ENCODE measurements around the gene IL1RAPL2.

- TF ChIP-seq GATA2 (CRISPR knock-in tag; IDR thresholded peaks at IDR 0.05) (no peak), JUND (IDR thresholded peaks at IDR 0.05) (no peak), CTCF (IDR thresholded peaks at IDR 0.05) (no peak), RAD21 (IDR thresholded peaks at IDR 0.05; ENCODE audit: low read length) (no peak), POLR2AphosphoS5 (IDR thresholded peaks at IDR 0.05; ENCODE audit: low read depth, low read length) (no peak), CHD2 (IDR thresholded peaks at IDR 0.05; ENCODE audit: low read length, partially characterized antibody) (no peak), EZH2phosphoT487 (IDR thresholded peaks at IDR 0.05; ENCODE audit: borderline replicate concordance, low read depth) (no peak), SMC3 (IDR thresholded peaks at IDR 0.05; ENCODE audit: low read depth, low read length) (no peak), YY1 (IDR thresholded peaks at IDR 0.05; ENCODE audit: low read depth) (no peak)
- TF ChIP-seq, protein P1, sequence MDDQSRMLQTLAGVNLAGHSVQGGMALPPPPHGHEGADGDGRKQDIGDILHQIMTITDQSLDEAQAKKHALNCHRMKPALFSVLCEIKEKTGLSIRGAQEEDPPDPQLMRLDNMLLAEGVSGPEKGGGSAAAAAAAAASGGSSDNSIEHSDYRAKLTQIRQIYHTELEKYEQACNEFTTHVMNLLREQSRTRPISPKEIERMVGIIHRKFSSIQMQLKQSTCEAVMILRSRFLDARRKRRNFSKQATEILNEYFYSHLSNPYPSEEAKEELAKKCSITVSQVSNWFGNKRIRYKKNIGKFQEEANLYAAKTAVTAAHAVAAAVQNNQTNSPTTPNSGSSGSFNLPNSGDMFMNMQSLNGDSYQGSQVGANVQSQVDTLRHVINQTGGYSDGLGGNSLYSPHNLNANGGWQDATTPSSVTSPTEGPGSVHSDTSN (IDR thresholded peaks at IDR 0.05) = no peak
- TF ChIP-seq, protein P2, sequence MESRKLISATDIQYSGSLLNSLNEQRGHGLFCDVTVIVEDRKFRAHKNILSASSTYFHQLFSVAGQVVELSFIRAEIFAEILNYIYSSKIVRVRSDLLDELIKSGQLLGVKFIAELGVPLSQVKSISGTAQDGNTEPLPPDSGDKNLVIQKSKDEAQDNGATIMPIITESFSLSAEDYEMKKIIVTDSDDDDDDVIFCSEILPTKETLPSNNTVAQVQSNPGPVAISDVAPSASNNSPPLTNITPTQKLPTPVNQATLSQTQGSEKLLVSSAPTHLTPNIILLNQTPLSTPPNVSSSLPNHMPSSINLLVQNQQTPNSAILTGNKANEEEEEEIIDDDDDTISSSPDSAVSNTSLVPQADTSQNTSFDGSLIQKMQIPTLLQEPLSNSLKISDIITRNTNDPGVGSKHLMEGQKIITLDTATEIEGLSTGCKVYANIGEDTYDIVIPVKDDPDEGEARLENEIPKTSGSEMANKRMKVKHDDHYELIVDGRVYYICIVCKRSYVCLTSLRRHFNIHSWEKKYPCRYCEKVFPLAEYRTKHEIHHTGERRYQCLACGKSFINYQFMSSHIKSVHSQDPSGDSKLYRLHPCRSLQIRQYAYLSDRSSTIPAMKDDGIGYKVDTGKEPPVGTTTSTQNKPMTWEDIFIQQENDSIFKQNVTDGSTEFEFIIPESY (IDR thresholded peaks at IDR 0.05; ENCODE audit: borderline replicate concordance, low read depth) = no peak
- TF ChIP-seq, protein P3, sequence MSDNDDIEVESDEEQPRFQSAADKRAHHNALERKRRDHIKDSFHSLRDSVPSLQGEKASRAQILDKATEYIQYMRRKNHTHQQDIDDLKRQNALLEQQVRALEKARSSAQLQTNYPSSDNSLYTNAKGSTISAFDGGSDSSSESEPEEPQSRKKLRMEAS (IDR thresholded peaks at IDR 0.05; ENCODE audit: low read depth) = no peak
Observed at GRCh38 chrX:105331244-105331643, 765.2 kb downstream of the IL1RAPL2 start.

Data from SK-N-SH (cell line).